ENCODE data around the gene ORC4. TPM values are rescaled to one million over a fixed set of nuclear protein-coding genes. Genes with fewer than 3 reads are reported as not detected.
A peak's percentile ranks its signal among the peaks of the same experiment; 100 is the strongest.
"Not testable (repeated sequence)": the region's sequence is repeated elsewhere in the genome, so short reads cannot be mapped to it uniquely, and the experiment has no call there.

ORC4 gene
- polyA plus RNA-seq, 4 donors: 117 to 138 (median 131) TPM

- DNase-seq (ENCODE audit: low read depth in 4 of 4, low spot score in 3 of 4): peak in 2 of 4 donors; percentile 52 to 63
These were observed 723 bp upstream of the ORC4 start, which contains the start of gene MBD5 for GRCh38 chr2:148021059-148021861. MBD5 (plus strand) TSS chr2:148021091.

- no peak for DNase-seq (ENCODE audit: low read depth in 4 of 4, low spot score in 3 of 4)
These were observed 5.9 kb downstream of the ORC4 start for GRCh38 chr2:148014616-148015015.

GRCh38 chr2:148013876-148014275 is 6.7 kb downstream of the ORC4 start:
- DNase-seq (ENCODE audit: low read depth in 4 of 4, low spot score in 3 of 4): peak in 1 of 4 donors; percentile 39

GRCh38 chr2:148008411-148008810 is 12.1 kb downstream of the ORC4 start:
- DNase-seq (ENCODE audit: low read depth in 4 of 4, low spot score in 3 of 4): not testable (repeated sequence)

GRCh38 chr2:148007219-148007900 is 13.2 kb downstream of the ORC4 start:
- DNase-seq (ENCODE audit: low read depth in 4 of 4, low spot score in 3 of 4): no peak

GRCh38 chr2:148006249-148007007 is 14.1 kb downstream of the ORC4 start:
- no peak for DNase-seq (ENCODE audit: low read depth in 4 of 4, low spot score in 3 of 4)

- DNase-seq (ENCODE audit: low read depth in 4 of 4, low spot score in 3 of 4): not testable (repeated sequence)
These were observed 18.1 kb downstream of the ORC4 start for GRCh38 chr2:148002420-148002819.

GRCh38 chr2:148000095-148000494 is 20.4 kb downstream of the ORC4 start:
- DNase-seq (ENCODE audit: low read depth in 4 of 4, low spot score in 3 of 4): no peak

- no peak for DNase-seq (ENCODE audit: low read depth in 4 of 4, low spot score in 3 of 4)
These were observed 21.4 kb downstream of the ORC4 start for GRCh38 chr2:147999126-147999525.

GRCh38 chr2:147998203-147998602 is 22.3 kb downstream of the ORC4 start:
- DNase-seq (ENCODE audit: low read depth in 4 of 4, low spot score in 3 of 4): no peak

- no peak for DNase-seq (ENCODE audit: low read depth in 4 of 4, low spot score in 3 of 4)
These were observed 23.7 kb downstream of the ORC4 start for GRCh38 chr2:147996828-147997227.

- DNase-seq (ENCODE audit: low read depth in 4 of 4, low spot score in 3 of 4): not testable (repeated sequence)
These were observed 25.6 kb downstream of the ORC4 start for GRCh38 chr2:147994965-147995364.

- DNase-seq (ENCODE audit: low read depth in 4 of 4, low spot score in 3 of 4): peak in 3 of 4 donors; percentile 14 to 30 (median 20)
These were observed 30.6 kb downstream of the ORC4 start for GRCh38 chr2:147989809-147990403.

- no peak for DNase-seq (ENCODE audit: low read depth in 4 of 4, low spot score in 3 of 4)
These were observed 31.4 kb downstream of the ORC4 start for GRCh38 chr2:147989102-147989501.

GRCh38 chr2:147980940-147981528 is 39.5 kb downstream of the ORC4 start:
- DNase-seq (ENCODE audit: low read depth in 4 of 4, low spot score in 3 of 4): no peak

GRCh38 chr2:147977679-147978078 is 42.9 kb downstream of the ORC4 start:
- DNase-seq (ENCODE audit: low read depth in 4 of 4, low spot score in 3 of 4): no peak

GRCh38 chr2:147976102-147976501 is 44.4 kb downstream of the ORC4 start:
- no peak for DNase-seq (ENCODE audit: low read depth in 4 of 4, low spot score in 3 of 4)

- DNase-seq (ENCODE audit: low read depth in 4 of 4, low spot score in 3 of 4): no peak
These were observed 52.0 kb downstream of the ORC4 start for GRCh38 chr2:147968571-147968970.

GRCh38 chr2:147952118-147952517 is 68.4 kb downstream of the ORC4 start:
- no peak for DNase-seq (ENCODE audit: low read depth in 4 of 4, low spot score in 3 of 4)

- no peak for DNase-seq (ENCODE audit: low read depth in 4 of 4, low spot score in 3 of 4)
These were observed 74.9 kb downstream of the ORC4 start for GRCh38 chr2:147945660-147946059.
